ENCODE results near the gene CFAP97D2.

CFAP97D2 gene

GRCh38 chr13:114134944-114135610, 44.0 kb upstream of the CFAP97D2 start:
- TF ChIP-seq RAD21 (IDR thresholded peaks at IDR 0.05; ENCODE audit: low read depth) (no peak), CREB1 (IDR thresholded peaks at IDR 0.05; ENCODE audit: low read depth) (no peak), NFIC (IDR thresholded peaks at IDR 0.05) (no peak), YY1 (IDR thresholded peaks at IDR 0.05; ENCODE audit: low read depth) (no peak), USF1 (IDR thresholded peaks at IDR 0.05) (no peak), ZBTB7A (IDR thresholded peaks at IDR 0.05; ENCODE audit: low read depth) (no peak), TCF12 (IDR thresholded peaks at IDR 0.05; ENCODE audit: low read depth) (no peak), TAF1 (IDR thresholded peaks at IDR 0.05; ENCODE audit: low read depth) (no peak), EGR1 (IDR thresholded peaks at IDR 0.05) (no peak), FOXM1 (IDR thresholded peaks at IDR 0.05; ENCODE audit: borderline replicate concordance, low read depth) (no peak), CEBPB (IDR thresholded peaks at IDR 0.05) (no peak), EP300 (IDR thresholded peaks at IDR 0.05; ENCODE audit: borderline replicate concordance) (no peak), TEAD4 (IDR thresholded peaks at IDR 0.05) (no peak), REST (IDR thresholded peaks at IDR 0.05; ENCODE audit: low read depth) (no peak), MAX (IDR thresholded peaks at IDR 0.05) (no peak)

- TF ChIP-seq NFIC (IDR thresholded peaks at IDR 0.05) (no peak), REST (IDR thresholded peaks at IDR 0.05; ENCODE audit: low read depth) (no peak), YY1 (IDR thresholded peaks at IDR 0.05; ENCODE audit: low read depth) (no peak), CEBPB (IDR thresholded peaks at IDR 0.05) (no peak), TCF12 (IDR thresholded peaks at IDR 0.05; ENCODE audit: low read depth) (no peak), EGR1 (IDR thresholded peaks at IDR 0.05) (no peak), ZBTB7A (IDR thresholded peaks at IDR 0.05; ENCODE audit: low read depth) (no peak), CREB1 (IDR thresholded peaks at IDR 0.05; ENCODE audit: low read depth) (no peak), TEAD4 (IDR thresholded peaks at IDR 0.05) (no peak), TAF1 (IDR thresholded peaks at IDR 0.05; ENCODE audit: low read depth) (no peak)
These were observed 43.3 kb upstream of the CFAP97D2 start for GRCh38 chr13:114135731-114136171.

- TF ChIP-seq CREB1 (IDR thresholded peaks at IDR 0.05; ENCODE audit: low read depth) (no peak), ZBTB7A (IDR thresholded peaks at IDR 0.05; ENCODE audit: low read depth) (no peak), REST (IDR thresholded peaks at IDR 0.05; ENCODE audit: low read depth) (no peak), TCF12 (IDR thresholded peaks at IDR 0.05; ENCODE audit: low read depth) (no peak), TEAD4 (IDR thresholded peaks at IDR 0.05) (no peak), YY1 (IDR thresholded peaks at IDR 0.05; ENCODE audit: low read depth) (no peak), FOXM1 (IDR thresholded peaks at IDR 0.05; ENCODE audit: borderline replicate concordance, low read depth) (no peak)
These were observed 42.5 kb upstream of the CFAP97D2 start for GRCh38 chr13:114136576-114136975.

GRCh38 chr13:114140131-114140905, 38.7 kb upstream of the CFAP97D2 start:
- no peak for TF ChIP-seq YY1 (IDR thresholded peaks at IDR 0.05; ENCODE audit: low read depth)
- TF ChIP-seq EGR1 (IDR thresholded peaks at IDR 0.05), result no peak
- no peak for TF ChIP-seq EP300 (IDR thresholded peaks at IDR 0.05; ENCODE audit: borderline replicate concordance)
- no peak for TF ChIP-seq TAF1 (IDR thresholded peaks at IDR 0.05; ENCODE audit: low read depth)
- no peak for TF ChIP-seq CREB1 (IDR thresholded peaks at IDR 0.05; ENCODE audit: low read depth)
- TF ChIP-seq CEBPB (IDR thresholded peaks at IDR 0.05), result no peak
- no peak for TF ChIP-seq MAX (IDR thresholded peaks at IDR 0.05)
- no peak for TF ChIP-seq TCF12 (IDR thresholded peaks at IDR 0.05; ENCODE audit: low read depth)
- TF ChIP-seq ZBTB7A (IDR thresholded peaks at IDR 0.05; ENCODE audit: low read depth), result no peak

All from Ishikawa (cell line).